OCI-LY7 (cell line): ENCODE measurements around the gene ALS2CL. TPM values are rescaled to one million over a fixed set of nuclear protein-coding genes. Genes with fewer than 3 reads are reported as not detected.

Experiments
- BruUV-seq: library from RNA; stranded (reverse); fragments of 400-500 nt; replicated peaks from 2 replicates; lab custom pipeline; 2021; lab: Mats Ljungman, UMichigan
- CTCF ChIA-PET: fragments of 300-600 bp; sonication (Branson Sonifier 250); formaldehyde crosslinking; loops from one replicate; lab custom pipeline; 2022; ENCODE audit warnings: antibody characterized with exemption; ENCODE audit not compliant: unreplicated experiment; lab: Charles Lee
- POLR2A ChIA-PET: fragments of 300-600 bp; sonication (Branson Sonifier 250); formaldehyde crosslinking; loops from one replicate; lab custom pipeline; 2022; ENCODE audit warnings: antibody characterized with exemption; lab: Charles Lee
- DNase-seq: peaks from one replicate; pipeline ENCODE4 v3.0.0-alpha.2; 2015; ENCODE audit warnings: low spot score
- H2AFZ ChIP-seq: fragments of 200-600 bp; sonication (generic), shearing (Covaris generic); 2 replicates; pipeline ENCODE4 v1.6.1; 2014; ENCODE audit warnings: mild to moderate bottlenecking, antibody characterized with exemption, low read length, moderate library complexity
- H3K27ac ChIP-seq: fragments of 200-600 bp; sonication (generic); 2 replicates; pipeline ENCODE4 v1.5.1; 2014; ENCODE audit warnings: mixed run types, low read depth, mild to moderate bottlenecking, moderate library complexity, low read length, inconsistent platforms; ENCODE audit not compliant: poor library complexity, severe bottlenecking
- H3K36me3 ChIP-seq: fragments of 200-600 bp; sonication (generic); 2 replicates; pipeline ENCODE4 v1.6.1; 2014; ENCODE audit warnings: mild to moderate bottlenecking, antibody characterized with exemption, low read length, moderate library complexity, mixed read lengths; ENCODE audit not compliant: insufficient read depth
- H3K4me1 ChIP-seq: fragments of 200-600 bp; sonication (generic); 2 replicates; pipeline ENCODE4 v1.5.1; 2014; ENCODE audit warnings: mild to moderate bottlenecking, low read length; ENCODE audit not compliant: insufficient read depth, poor library complexity, severe bottlenecking
- H3K4me2 ChIP-seq: fragments of 200-600 bp; sonication (generic); 2 replicates; pipeline ENCODE4 v1.6.1; 2014; ENCODE audit warnings: mild to moderate bottlenecking, low read length
- H3K4me3 ChIP-seq: fragments of 200-600 bp; sonication (generic); 2 replicates; pipeline ENCODE4 v1.5.1; 2014; ENCODE audit warnings: mild to moderate bottlenecking, low read depth, low read length; ENCODE audit not compliant: poor library complexity, severe bottlenecking
- H3K79me2 ChIP-seq: fragments of 200-600 bp; sonication (generic); 2 replicates; pipeline ENCODE4 v1.6.1; 2016; ENCODE audit warnings: low read depth, mild to moderate bottlenecking, low read length, moderate library complexity, mixed read lengths; ENCODE audit not compliant: insufficient read depth
- H3K9me2 ChIP-seq: fragments of 200-600 bp; sonication (generic); 2 replicates; pipeline ENCODE4 v1.6.1; 2016; ENCODE audit warnings: mild to moderate bottlenecking, low read length, mixed read lengths; ENCODE audit not compliant: insufficient read depth
- H3K9me3 ChIP-seq: fragments of 200-600 bp; sonication (generic); 2 replicates; pipeline ENCODE4 v1.6.1; 2014; ENCODE audit warnings: mild to moderate bottlenecking, mixed run types, low read length, mixed read lengths
- H4K20me1 ChIP-seq: fragments of 200-600 bp; sonication (generic); 2 replicates; pipeline ENCODE4 v1.6.1; 2014; ENCODE audit warnings: mild to moderate bottlenecking, antibody characterized with exemption, low read length, moderate library complexity, mixed read lengths; ENCODE audit not compliant: insufficient read depth
- EZH2phosphoT487 ChIP-seq: fragments of 200-600 bp; sonication (generic); IDR thresholded peaks from 2 replicates; pipeline ENCODE4 v1.6.1; 2018; ENCODE audit warnings: low read depth, borderline replicate concordance, mild to moderate bottlenecking, mixed run types, antibody characterized with exemption, low read length, moderate library complexity, mixed read lengths
- intact Hi-C: fragments of 100-400 bp; cut with micrococcal nuclease; formaldehyde crosslinking; loops from one replicate; pipeline ENCODE4 v1.10.0; 2022; ENCODE audit not compliant: unreplicated experiment
- total RNA-seq, 2 experiments: library from RNA; depleted of rRNA in 1 of 2; stranded (reverse); fragments of >200 nt in 1 of 2; shearing (Covaris generic) in 1 of 2; gene quantifications; 2 replicates each; pipeline ENCODE4 v1.2.3, GENCODE V29; 2014 to 2022
- TF ChIP-seq, protein P1 (sequence below): fragments of 200-600 bp; sonication (generic); conservative IDR thresholded peaks from 2 replicates; pipeline ENCODE4 v1.5.1; 2014; ENCODE audit warnings: mild to moderate bottlenecking, antibody characterized with exemption, low read length, moderate library complexity, mixed read lengths

ALS2CL gene
- total RNA-seq, 2 experiments from 2014 or later: 0.28 TPM; not detected in 1

DNA sequence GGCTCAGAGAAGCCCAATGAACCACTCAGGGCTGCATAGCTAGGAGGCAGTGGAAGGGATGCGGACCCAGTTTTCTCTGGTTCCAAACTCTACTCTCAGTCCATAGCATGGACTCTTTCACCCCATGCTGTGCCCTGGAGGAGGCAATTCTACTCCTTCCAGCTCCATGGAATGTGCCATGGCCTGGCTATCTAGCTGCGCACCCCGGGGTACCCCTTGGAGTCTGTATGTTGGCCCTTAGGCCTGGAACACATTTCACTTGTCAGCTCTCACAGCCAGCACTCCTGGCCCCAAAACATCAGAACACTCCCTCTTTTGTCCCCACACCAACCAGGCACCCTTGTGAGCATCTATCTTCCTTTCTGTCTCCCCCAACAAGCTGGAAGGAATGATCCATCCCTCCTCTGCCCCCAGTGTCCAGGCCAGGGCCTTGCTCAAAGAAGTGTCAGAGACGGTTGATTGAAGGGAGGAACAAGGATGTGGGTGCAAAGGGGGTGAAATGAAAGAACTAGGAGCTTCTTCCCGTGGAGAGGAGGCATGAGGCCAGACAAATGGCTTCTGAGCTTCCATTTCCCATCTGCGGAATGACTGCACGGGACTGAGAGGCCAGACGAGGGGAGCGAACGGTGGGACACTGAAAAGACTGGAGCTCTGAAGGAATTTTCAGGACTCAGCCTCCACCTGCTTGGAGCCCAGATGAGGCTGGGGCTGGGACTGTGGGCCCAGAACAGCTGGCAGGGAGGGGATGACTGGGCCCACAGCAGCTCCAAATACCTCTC lies 21.4 kb upstream of the ALS2CL start:
- DNase-seq: no peak
- BruUV-seq: no TSS peak
- no peak overlapping the region for H3K4me2 ChIP-seq
- CTCF ChIA-PET: interaction anchor here (0.6 kb wide), 1 partner anchor 11 kb away, joined by 4 read pairs; no protein-coding TSS in a partner anchor
- no peaks in the 10 kb centered on the region for H3K9me3 ChIP-seq
- no peak overlapping the region for H2AFZ ChIP-seq
- no peak for TF ChIP-seq EZH2phosphoT487
- TF ChIP-seq, protein P1, sequence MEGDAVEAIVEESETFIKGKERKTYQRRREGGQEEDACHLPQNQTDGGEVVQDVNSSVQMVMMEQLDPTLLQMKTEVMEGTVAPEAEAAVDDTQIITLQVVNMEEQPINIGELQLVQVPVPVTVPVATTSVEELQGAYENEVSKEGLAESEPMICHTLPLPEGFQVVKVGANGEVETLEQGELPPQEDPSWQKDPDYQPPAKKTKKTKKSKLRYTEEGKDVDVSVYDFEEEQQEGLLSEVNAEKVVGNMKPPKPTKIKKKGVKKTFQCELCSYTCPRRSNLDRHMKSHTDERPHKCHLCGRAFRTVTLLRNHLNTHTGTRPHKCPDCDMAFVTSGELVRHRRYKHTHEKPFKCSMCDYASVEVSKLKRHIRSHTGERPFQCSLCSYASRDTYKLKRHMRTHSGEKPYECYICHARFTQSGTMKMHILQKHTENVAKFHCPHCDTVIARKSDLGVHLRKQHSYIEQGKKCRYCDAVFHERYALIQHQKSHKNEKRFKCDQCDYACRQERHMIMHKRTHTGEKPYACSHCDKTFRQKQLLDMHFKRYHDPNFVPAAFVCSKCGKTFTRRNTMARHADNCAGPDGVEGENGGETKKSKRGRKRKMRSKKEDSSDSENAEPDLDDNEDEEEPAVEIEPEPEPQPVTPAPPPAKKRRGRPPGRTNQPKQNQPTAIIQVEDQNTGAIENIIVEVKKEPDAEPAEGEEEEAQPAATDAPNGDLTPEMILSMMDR: no peak
- H3K36me3 ChIP-seq: no peaks in the 10 kb centered on the region
- intact Hi-C loops: no loop called here
- H4K20me1 ChIP-seq: no peaks in the 10 kb centered on the region
- no peak overlapping the region for H3K4me3 ChIP-seq
- H3K27ac ChIP-seq: no peak overlapping the region
- no peaks in the 10 kb centered on the region for H3K4me1 ChIP-seq
- no peaks in the 10 kb centered on the region for H3K79me2 ChIP-seq
- POLR2A ChIA-PET: interaction anchor here (1.0 kb wide), 1 partner anchor 10 kb away, joined by 4 read pairs; no protein-coding TSS in a partner anchor
- no peaks in the 10 kb centered on the region for H3K9me2 ChIP-seq

DNA sequence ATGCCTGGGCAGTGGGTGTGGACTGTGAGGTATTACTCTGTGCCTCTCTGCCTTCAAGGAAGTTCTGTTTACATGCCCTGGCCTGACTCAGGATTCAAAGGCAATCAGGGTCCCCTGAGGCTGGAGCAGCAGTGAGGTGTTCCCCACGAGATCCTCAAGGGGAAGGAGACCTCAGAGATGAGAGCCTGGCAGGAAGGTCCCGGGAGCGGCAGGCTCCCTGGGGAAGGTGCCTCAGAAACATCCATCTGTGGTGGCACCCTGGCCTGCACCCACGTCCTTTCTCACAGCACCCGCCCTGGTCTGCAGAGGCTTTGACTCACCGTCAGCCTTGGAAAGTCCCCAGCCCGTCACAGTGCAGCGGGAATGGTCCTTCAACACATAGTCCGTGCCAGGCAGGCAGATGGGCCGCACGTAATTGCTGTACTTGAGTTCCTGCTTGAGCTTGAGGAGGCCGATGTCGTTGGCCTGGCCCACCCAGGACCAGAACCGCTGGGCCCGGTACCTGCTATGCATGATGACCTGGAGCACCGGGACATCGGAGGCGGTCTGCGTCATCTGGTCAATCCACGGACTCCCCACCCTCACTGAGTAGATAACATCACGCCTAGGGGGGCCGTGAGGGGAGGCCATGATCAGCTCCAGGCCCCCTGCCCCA lies 20.5 kb upstream of the ALS2CL start:
- CTCF ChIA-PET: no interaction called here
- POLR2A ChIA-PET: no interaction called here
- no TSS peak for BruUV-seq
- Histone ChIP-seq H3K4me2 (no peak overlapping the region), H3K79me2 (no peaks in the 10 kb centered on the region), H4K20me1 (no peaks in the 10 kb centered on the region), H3K9me3 (no peaks in the 10 kb centered on the region), H3K9me2 (no peaks in the 10 kb centered on the region), H2AFZ (no peak overlapping the region), H3K4me1 (no peaks in the 10 kb centered on the region), H3K27ac (no peak overlapping the region), H3K4me3 (no peak overlapping the region), H3K36me3 (no peaks in the 10 kb centered on the region)
- no peak for DNase-seq
- intact Hi-C loops: no loop called here
- TF ChIP-seq, protein P1: no peak
- no peak for TF ChIP-seq EZH2phosphoT487
